DMS153 (cell line): Measurements from ENCODE around the gene ACTL8.
"Not testable (repeated sequence)": the region's sequence is repeated elsewhere in the genome, so short reads cannot be mapped to it uniquely, and the experiment has no call there.

ENCODE experiments used
- DNase-seq: peaks from one replicate; lab custom pipeline; 2025; lab: John Stamatoyannopoulos, UW

ACTL8 gene

DNA sequence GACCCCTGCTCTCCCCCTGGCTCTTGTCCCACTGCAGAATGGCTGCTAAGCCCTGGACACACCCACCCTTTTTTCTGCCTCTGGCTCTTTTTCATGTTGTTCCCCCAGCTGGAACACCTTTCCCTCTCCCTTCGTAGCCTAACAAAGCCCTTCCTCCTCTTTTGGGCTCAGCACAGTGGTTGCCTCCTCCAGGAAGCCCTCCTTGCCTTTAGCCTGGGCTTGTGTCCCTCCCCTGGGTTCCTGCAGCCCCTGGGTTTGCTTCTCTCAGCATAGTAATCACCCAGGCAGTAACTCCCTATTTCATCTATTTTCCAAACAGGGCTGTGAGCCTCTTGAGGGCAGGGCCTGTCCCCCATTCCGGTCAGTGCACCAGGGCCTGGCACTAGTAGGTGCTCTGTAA, 19.8 kb upstream of the ACTL8 start:
- DNase-seq: no peak

DNA sequence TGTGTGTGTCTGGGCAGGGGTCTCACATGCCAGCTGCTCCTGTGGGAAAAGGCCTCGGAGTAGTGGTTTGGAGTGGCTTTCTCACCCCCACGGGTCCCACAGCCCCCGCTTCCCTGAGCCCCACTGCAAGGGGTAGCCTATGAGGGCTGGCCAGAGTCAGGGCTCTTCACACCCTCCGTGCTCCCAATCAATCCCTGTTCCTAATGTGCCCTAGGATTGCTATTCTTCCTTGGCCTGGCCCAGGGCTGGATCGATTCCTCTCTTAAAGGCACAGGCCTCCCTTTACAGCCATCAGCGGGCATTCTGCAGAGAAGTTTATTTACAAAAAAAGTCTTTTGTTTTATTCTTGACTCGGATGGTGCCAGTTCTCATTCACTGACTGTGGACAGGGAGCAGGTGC, 19.3 kb upstream of the ACTL8 start:
- no peak for DNase-seq

- no peak for DNase-seq
These were observed 18.5 kb upstream of the ACTL8 start for GRCh38 chr1:17736625-17737024.

- no peak for DNase-seq
These were observed 16.1 kb upstream of the ACTL8 start for GRCh38 chr1:17739050-17739449.

GRCh38 chr1:17741052-17741451, 14.1 kb upstream of the ACTL8 start:
- DNase-seq: no peak

- no peak for DNase-seq
These were observed 12.6 kb upstream of the ACTL8 start for GRCh38 chr1:17742583-17742982.

GRCh38 chr1:17743008-17743647, 12.0 kb upstream of the ACTL8 start:
- DNase-seq: no peak

GRCh38 chr1:17743925-17744324, 11.2 kb upstream of the ACTL8 start:
- DNase-seq: no peak

DNA sequence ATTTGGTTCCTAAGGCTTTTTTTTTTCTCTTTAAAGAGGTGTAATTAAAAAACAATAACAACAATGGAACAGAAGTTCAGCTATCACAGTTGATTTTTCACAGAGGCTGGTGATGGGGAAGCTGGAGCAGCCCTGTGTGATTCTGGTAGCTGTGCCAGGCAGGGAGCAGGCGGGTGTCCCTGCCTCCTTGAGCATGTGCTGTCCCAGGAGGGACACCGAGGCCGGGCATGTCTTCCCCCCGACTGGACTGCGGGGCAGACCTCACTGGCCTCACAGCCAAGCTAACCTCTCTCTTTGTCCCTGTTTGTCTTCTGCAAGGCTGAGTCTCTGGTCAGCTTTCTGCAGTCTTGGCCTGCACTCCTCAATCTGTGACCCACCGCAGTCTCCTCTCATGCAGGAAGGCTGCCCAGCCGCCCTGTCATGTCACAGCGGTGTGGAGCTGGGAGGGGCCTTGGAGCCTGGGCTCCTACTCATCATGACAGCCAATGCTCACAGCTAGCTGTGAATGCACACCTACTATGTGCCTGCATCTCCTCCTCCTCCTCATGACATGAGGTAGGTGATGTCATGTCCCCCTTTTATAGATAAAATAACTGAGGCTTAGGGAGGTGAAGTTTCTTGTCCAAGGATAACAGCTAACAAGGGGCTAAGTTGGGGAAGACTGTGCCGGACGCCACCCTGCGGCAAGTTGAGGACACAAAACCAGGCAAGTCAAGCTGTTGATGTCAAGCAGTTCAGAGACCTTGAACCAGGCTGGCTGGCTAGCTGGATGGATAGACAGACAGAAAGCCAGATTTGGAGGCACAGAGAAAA, 10.3 kb upstream of the ACTL8 start:
- no peak for DNase-seq

- no peak for DNase-seq
These were observed 9.6 kb upstream of the ACTL8 start for GRCh38 chr1:17745479-17745955.

DNA sequence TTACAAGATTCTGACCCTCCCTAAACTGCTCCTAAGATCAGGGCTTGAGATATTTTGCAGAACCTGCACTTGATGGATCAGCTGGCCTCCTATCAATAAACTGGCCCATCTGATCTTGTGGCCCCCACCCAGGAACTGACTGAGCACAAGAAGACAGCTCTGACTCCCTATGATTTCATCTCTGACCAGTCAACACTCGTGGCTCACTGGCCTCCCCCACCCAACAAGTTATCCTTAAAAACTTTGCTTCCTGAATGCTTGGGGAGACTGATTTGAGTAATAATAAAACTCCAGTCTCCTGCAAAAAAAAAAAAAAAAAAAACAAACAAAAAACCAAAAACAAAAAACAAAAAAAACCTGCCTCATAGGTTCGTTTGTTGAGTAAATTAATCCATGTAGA, 8.9 kb upstream of the ACTL8 start:
- DNase-seq: not testable (repeated sequence)

DNA sequence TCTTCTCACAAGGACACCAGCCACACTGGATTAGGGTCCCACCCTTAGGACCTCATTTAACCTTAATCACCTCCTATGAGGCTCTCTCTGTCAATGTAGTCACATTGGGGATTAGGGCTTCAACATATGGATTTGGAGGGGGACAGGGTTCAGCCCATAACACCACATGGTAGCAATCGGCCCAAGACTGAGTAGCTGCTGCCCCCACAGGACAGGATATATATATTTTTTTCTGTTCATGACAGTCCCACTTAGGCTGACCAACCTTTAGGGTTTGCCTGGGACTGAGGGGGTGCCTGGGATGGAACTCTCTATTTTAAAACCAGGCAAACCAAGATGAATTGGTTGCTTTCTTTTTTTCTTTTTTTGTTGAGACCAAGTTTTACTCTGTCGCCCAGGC, 8.2 kb upstream of the ACTL8 start:
- DNase-seq: no peak

- DNase-seq: no peak
These were observed 4.8 kb upstream of the ACTL8 start for GRCh38 chr1:17750333-17750732.

- DNase-seq: no peak
These were observed 2.8 kb upstream of the ACTL8 start for GRCh38 chr1:17752356-17752755.

DNA sequence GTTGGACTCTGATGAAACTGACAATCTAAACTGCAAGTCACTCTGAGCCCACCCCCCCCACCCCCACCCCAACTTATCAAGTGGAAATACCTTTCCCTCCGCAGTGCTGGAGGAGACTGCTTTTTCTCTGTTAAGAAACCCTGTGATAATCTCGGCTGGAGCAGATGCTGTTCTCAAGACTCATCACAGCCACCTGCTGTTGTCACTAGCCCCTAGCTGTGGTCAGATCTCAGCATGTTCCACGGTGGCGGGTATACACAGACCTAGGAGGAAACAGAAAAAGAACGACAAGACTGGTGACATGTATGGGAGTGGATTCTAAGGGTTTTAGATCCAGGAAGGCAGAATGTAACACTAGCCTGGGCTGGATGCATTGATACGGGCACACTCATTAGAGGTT, 2.3 kb downstream of the ACTL8 start:
- no peak for DNase-seq

DNA sequence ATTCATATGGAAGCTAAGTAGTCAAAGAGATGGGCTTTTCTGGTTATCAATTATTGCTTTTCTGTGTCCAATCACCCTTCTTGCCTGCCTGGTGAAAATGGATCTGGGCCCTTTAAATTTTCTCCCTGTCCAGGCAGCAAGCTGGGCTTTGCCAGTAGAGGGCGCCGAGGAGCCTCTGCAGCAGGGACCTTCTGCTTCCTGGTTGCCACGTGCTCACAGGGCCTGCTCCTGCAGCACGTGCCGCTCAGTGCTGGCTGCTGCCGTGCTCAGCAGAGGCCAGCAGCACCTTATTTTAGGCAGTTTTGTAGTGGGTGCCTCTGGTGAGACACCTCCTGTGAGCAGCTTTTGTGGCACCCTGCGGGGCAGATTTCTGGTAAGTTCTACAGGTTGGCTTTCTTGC, 4.0 kb downstream of the ACTL8 start:
- DNase-seq: no peak

GRCh38 chr1:17762313-17762712, 7.2 kb downstream of the ACTL8 start:
- DNase-seq: no peak

DNA sequence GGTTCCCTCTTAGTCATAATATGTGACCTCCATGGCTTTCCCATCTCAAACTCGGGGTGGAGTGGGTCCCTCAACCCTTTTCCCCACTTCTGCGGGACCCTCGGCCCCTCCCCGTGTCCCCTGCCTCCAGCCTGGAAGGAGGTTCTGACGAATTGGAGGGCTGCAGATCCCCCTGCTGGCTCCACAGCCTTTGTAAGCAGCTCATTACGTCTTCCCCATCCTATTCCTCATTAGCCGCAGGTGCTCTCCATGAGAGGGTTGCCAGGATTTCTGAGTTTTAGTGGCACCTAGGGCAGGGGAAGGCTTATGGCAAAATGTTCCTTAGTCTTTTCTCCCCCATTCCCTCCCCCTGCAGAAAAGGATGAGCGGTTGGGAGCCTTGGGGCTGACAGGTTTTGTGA, 8.3 kb downstream of the ACTL8 start:
- no peak for DNase-seq

DNA sequence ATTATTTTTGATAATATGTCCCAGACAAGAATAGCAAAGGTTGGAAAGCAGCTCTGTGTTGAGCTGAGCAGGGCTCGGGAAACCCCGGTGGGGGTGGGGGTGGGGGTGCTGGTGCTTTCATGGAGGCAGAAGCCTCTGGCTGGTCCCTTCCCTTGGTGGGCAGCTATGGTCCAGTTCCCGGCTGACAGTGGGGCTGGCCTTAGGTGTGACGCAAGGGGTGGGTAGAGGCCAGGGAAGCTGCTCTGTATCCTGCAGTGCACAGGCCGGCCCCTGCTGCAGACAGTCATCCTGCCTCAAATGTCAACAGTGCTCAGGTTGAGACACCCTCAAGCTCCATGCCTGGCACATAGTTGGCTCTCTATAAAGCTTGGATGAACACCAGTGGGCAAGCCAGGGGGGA, 8.9 kb downstream of the ACTL8 start:
- DNase-seq: no peak

DNA sequence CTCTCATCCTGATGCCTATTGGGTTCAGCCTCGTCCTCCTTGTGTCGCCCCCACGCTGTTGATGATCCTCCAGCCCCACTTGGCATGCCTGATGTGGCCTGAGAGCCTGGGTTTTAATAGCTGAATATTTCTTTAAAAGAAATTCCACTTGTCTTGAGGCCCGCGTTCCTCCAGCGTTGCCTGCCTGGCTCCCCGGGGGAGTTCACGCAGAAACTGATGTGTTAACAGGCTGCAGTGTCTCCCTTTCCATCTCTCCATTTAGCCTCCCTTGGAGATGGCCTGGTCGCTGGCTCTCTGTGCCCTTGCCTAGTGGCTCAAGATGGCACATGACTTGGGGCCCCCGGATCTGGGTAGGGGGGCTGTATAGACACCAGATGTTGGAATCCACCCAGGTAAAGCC, 9.5 kb downstream of the ACTL8 start:
- DNase-seq: no peak

DNA sequence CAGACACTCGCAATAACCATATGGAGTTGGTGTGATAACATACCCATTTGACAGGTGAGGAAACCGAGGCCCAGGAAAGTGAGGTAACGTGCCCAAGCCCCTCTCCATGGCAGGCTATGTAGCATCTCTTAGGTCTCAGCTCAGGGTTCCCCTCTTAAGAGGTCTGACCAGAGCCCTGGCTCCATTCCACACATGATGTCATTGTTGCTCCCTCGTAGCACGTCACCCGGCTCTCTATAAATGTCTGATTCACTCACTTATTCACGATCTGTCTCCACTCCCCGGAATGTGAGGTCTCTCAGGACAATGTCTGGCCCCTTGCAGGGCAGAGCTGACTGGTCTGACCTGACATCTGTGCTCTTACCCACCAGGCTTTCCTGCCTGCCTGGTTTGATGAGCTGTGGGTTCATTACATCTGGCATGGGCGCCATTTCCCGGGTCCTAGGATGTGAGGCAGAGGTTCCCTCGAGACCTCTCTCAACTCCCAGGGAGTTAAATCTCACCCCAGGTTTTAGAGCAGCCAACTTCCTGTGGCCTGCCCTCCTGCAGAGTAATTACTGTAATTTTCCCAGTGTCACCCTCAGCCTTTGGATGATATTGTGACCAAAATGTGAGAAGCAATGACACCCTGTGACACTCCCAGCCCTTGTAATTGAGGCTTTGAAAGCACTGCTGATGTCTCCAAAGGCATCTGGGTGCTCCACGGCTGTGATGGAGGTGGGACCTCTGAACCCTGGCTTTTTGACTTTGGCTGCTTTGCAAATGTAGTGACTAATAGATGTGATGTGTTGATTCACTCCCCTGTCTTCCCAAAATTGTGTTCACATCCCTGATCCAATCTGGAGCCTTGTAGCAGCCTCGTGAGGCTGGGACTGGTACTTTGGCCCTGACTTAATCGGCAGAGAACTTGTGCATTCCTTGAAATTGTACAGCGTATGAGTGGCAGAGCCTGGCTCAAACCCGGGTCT, 10.6 kb downstream of the ACTL8 start:
- no peak for DNase-seq

DNA sequence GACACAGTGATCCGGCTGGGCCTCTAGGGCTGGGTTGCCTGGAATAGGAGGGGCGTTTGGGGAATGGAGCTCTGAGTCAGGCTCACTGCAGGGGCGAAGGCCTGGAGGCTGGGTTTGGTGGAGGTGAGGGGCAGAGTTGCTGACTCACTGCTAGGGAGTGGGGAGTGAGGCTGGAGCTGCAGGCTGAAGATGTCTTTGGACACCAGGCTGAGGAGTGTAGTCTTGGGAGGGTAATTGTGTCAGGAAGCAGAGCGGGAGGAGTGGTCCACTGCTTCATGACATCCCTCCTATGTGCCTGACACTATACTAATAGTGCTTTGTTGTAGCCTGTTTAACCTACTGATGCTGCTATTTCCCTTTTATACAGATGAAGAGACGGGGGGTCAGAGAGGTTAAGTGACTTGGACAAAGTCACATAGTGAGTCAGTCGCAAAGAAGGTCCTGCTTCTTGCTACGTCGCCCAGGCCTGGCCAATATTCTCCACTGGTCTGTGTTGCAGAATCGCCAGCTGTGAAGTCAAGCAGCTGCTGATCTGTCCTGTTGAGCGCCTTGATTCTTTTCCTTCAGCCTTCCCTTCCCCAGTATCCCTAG, 13.6 kb downstream of the ACTL8 start:
- no peak for DNase-seq
